Bronchial epithelial cell (primary cell): ENCODE data around the gene TRPM3. TPM values are rescaled to one million over a fixed set of nuclear protein-coding genes. Genes with fewer than 3 reads are reported as not detected.

Source experiments
- DNase-seq: peaks from one replicate; pipeline ENCODE4 v3.0.0-alpha.2; 2010; ENCODE audit warnings: low read depth
- FAIRE-seq: peaks from 2 replicates; lab custom pipeline; 2011; peaks lifted over from hg19 to GRCh38; lab: Jason Lieb, UNC
- H3K27me3 ChIP-seq: 2 replicates; pipeline ENCODE4 v1.5.1; 2011; ENCODE audit warnings: low read length; ENCODE audit not compliant: control insufficient read depth, insufficient read depth
- H3K36me3 ChIP-seq: 2 replicates; pipeline ENCODE4 v1.5.1; 2011; ENCODE audit warnings: low read length; ENCODE audit not compliant: control insufficient read depth, insufficient read depth
- H3K4me3 ChIP-seq: 2 replicates; pipeline ENCODE4 v1.5.1; 2011; ENCODE audit warnings: mild to moderate bottlenecking, low read depth, low read length, control low read depth
- total RNA-seq: library from RNA; depleted of rRNA; stranded (reverse); fragments of >200 nt; gene quantifications from 2 replicates; pipeline ENCODE4 v1.2.1, GENCODE V29; 2014
- TF ChIP-seq, protein P1 (sequence below): IDR thresholded peaks from 2 replicates; pipeline ENCODE4 v1.5.1; 2011; ENCODE audit warnings: mild to moderate bottlenecking, moderate library complexity, low read length, control low read depth, inconsistent platforms; ENCODE audit not compliant: insufficient read depth, severe bottlenecking

Gene TRPM3
- total RNA-seq, 1 donor from 2014 or later, result not detected

- TF ChIP-seq, protein P1, sequence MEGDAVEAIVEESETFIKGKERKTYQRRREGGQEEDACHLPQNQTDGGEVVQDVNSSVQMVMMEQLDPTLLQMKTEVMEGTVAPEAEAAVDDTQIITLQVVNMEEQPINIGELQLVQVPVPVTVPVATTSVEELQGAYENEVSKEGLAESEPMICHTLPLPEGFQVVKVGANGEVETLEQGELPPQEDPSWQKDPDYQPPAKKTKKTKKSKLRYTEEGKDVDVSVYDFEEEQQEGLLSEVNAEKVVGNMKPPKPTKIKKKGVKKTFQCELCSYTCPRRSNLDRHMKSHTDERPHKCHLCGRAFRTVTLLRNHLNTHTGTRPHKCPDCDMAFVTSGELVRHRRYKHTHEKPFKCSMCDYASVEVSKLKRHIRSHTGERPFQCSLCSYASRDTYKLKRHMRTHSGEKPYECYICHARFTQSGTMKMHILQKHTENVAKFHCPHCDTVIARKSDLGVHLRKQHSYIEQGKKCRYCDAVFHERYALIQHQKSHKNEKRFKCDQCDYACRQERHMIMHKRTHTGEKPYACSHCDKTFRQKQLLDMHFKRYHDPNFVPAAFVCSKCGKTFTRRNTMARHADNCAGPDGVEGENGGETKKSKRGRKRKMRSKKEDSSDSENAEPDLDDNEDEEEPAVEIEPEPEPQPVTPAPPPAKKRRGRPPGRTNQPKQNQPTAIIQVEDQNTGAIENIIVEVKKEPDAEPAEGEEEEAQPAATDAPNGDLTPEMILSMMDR, result no peak
- DNase-seq (no peak), FAIRE-seq (no peak)
- H3K36me3 ChIP-seq, result no peaks in the 10 kb centered on the region
- no peaks in the 10 kb centered on the region for H3K27me3 ChIP-seq
- H3K4me3 ChIP-seq, result no peak overlapping the region
Measured at GRCh38 chr9:70852711-70853240, 268.6 kb downstream of the TRPM3 start.

DNA sequence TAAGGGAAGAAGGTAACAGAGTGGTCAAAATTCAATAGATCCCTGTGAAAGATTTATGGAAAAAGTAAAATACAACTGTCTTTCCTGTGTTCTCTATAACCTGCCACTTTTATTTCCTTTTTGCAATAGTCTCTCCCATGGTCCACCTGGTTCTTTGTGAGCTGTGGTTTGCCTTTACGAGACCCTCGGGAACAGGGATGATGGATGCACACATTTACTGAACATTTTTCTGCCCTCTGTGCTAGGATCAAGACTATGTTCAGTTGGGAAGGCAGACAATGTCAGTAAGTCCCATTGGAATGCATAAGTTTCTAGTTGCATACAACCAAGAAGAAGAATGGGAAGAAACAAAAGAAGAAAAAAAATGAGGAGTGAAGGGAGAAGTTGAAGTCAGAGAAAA is 281.2 kb downstream of the TRPM3 start:
- TF ChIP-seq, protein P1, result no peak
- DNase-seq, result no peak
- Histone ChIP-seq H3K4me3 (no peak overlapping the region), H3K36me3 (no peaks in the 10 kb centered on the region), H3K27me3 (no peaks in the 10 kb centered on the region)
- FAIRE-seq, result peak; percentile 7

GRCh38 chr9:70835323-70835722 is 286.1 kb downstream of the TRPM3 start:
- H3K27me3 ChIP-seq, result no peaks in the 10 kb centered on the region
- TF ChIP-seq, protein P1, result no peak
- FAIRE-seq, result no peak
- no peaks in the 10 kb centered on the region for H3K36me3 ChIP-seq
- H3K4me3 ChIP-seq, result no peak overlapping the region
- peak; percentile 80 for DNase-seq

- FAIRE-seq, result no peak
- H3K4me3 ChIP-seq, result no peak overlapping the region
- no peaks in the 10 kb centered on the region for H3K36me3 ChIP-seq
- TF ChIP-seq, protein P1, result no peak
- H3K27me3 ChIP-seq, result no peaks in the 10 kb centered on the region
- DNase-seq, result peak; percentile 77
Measured at GRCh38 chr9:70832492-70832891, 288.9 kb downstream of the TRPM3 start.

GRCh38 chr9:70830618-70831017 is 290.8 kb downstream of the TRPM3 start:
- FAIRE-seq (no peak), DNase-seq (no peak)
- Histone ChIP-seq H3K36me3 (no peaks in the 10 kb centered on the region), H3K4me3 (no peak overlapping the region), H3K27me3 (no peaks in the 10 kb centered on the region)
- TF ChIP-seq, protein P1, result no peak
